Measurements from ENCODE around the gene OR13C5.

- TF ChIP-seq, protein P1, sequence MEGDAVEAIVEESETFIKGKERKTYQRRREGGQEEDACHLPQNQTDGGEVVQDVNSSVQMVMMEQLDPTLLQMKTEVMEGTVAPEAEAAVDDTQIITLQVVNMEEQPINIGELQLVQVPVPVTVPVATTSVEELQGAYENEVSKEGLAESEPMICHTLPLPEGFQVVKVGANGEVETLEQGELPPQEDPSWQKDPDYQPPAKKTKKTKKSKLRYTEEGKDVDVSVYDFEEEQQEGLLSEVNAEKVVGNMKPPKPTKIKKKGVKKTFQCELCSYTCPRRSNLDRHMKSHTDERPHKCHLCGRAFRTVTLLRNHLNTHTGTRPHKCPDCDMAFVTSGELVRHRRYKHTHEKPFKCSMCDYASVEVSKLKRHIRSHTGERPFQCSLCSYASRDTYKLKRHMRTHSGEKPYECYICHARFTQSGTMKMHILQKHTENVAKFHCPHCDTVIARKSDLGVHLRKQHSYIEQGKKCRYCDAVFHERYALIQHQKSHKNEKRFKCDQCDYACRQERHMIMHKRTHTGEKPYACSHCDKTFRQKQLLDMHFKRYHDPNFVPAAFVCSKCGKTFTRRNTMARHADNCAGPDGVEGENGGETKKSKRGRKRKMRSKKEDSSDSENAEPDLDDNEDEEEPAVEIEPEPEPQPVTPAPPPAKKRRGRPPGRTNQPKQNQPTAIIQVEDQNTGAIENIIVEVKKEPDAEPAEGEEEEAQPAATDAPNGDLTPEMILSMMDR (IDR thresholded peaks at IDR 0.05; ENCODE audit: low read depth, low read length, missing input control): no peak
- TF ChIP-seq, protein P2, sequence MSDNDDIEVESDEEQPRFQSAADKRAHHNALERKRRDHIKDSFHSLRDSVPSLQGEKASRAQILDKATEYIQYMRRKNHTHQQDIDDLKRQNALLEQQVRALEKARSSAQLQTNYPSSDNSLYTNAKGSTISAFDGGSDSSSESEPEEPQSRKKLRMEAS (IDR thresholded peaks at IDR 0.05): no peak
- TF ChIP-seq TAF1 (conservative IDR thresholded peaks at IDR 0.05) (no peak), ZBTB33 (IDR thresholded peaks at IDR 0.05) (no peak), YY1 (IDR thresholded peaks at IDR 0.05) (no peak), EGR1 (IDR thresholded peaks at IDR 0.05; ENCODE audit: low read depth in 2 of 2) (no peak), ATF3 (IDR thresholded peaks at IDR 0.05) (no peak)
- TF ChIP-seq, protein P3, sequence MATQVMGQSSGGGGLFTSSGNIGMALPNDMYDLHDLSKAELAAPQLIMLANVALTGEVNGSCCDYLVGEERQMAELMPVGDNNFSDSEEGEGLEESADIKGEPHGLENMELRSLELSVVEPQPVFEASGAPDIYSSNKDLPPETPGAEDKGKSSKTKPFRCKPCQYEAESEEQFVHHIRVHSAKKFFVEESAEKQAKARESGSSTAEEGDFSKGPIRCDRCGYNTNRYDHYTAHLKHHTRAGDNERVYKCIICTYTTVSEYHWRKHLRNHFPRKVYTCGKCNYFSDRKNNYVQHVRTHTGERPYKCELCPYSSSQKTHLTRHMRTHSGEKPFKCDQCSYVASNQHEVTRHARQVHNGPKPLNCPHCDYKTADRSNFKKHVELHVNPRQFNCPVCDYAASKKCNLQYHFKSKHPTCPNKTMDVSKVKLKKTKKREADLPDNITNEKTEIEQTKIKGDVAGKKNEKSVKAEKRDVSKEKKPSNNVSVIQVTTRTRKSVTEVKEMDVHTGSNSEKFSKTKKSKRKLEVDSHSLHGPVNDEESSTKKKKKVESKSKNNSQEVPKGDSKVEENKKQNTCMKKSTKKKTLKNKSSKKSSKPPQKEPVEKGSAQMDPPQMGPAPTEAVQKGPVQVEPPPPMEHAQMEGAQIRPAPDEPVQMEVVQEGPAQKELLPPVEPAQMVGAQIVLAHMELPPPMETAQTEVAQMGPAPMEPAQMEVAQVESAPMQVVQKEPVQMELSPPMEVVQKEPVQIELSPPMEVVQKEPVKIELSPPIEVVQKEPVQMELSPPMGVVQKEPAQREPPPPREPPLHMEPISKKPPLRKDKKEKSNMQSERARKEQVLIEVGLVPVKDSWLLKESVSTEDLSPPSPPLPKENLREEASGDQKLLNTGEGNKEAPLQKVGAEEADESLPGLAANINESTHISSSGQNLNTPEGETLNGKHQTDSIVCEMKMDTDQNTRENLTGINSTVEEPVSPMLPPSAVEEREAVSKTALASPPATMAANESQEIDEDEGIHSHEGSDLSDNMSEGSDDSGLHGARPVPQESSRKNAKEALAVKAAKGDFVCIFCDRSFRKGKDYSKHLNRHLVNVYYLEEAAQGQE (IDR thresholded peaks at IDR 0.05): no peak
These were observed 43.7 kb downstream of the OR13C5 start for GRCh38 chr9:104555521-104555920.

Measured in liver (tissue), 3 donors.